Kidney (tissue), 14 donors: ENCODE data around the gene GDAP2. TPM values are rescaled to one million over a fixed set of nuclear protein-coding genes. Genes with fewer than 3 reads are reported as not detected.

ENCODE experiments used
- DNase-seq, 5 donors: peaks; one replicate each; pipeline ENCODE4 v3.0.0-alpha.2; 2013 to 2020
- FAIRE-seq: peaks from 2 replicates; lab custom pipeline; 2012; peaks lifted over from hg19 to GRCh38; lab: Jason Lieb, UNC
- H3K27ac ChIP-seq, 2 donors: one replicate each; pipeline ENCODE4 v1.7.0; 2013; ENCODE audit warnings: low read depth in 2 of 2, low read length in 2 of 2, inconsistent platforms in 1 of 2
- H3K27me3 ChIP-seq: one replicate; pipeline ENCODE4 v1.7.1; 2013; ENCODE audit warnings: low read length, inconsistent platforms; ENCODE audit not compliant: control insufficient read depth, insufficient read depth
- H3K36me3 ChIP-seq, 3 donors: one replicate each; pipeline versions ENCODE4 v1.7.0 to v1.7.1; 2013; ENCODE audit warnings: low read length in 3 of 3, control low read depth in 1 of 3, inconsistent platforms in 1 of 3; ENCODE audit not compliant: insufficient read depth in 3 of 3, control insufficient read depth in 2 of 3
- H3K4me1 ChIP-seq, 3 donors: one replicate each; pipeline versions ENCODE4 v1.7.0 to v1.7.1; 2013; ENCODE audit warnings: low read length in 3 of 3, inconsistent platforms in 1 of 3, low read depth in 1 of 3; ENCODE audit not compliant: control insufficient read depth in 2 of 3, insufficient read depth in 2 of 3
- H3K4me3 ChIP-seq, 3 donors: one replicate each; pipeline versions ENCODE4 v1.7.0 to v1.8.1; 2013; ENCODE audit warnings: low read length in 3 of 3, control low read depth in 1 of 3, inconsistent platforms in 1 of 3
- H3K9ac ChIP-seq, 3 donors: one replicate each; pipeline versions ENCODE4 v1.7.0 to v1.7.1; 2013; ENCODE audit warnings: low read length in 3 of 3, control low read depth in 1 of 3, inconsistent platforms in 1 of 3
- H3K9me3 ChIP-seq, 3 donors: one replicate each; pipeline versions ENCODE4 v1.7.0 to v1.7.1; 2013; ENCODE audit warnings: low read length in 3 of 3, control low read depth in 1 of 3, inconsistent platforms in 1 of 3; ENCODE audit not compliant: control insufficient read depth in 2 of 3, insufficient read depth in 1 of 3
- CTCF ChIP-seq: IDR thresholded peaks from 3 replicates; pipeline ENCODE4 v1.5.1; 2012; ENCODE audit warnings: mild to moderate bottlenecking, moderate library complexity, borderline replicate concordance; ENCODE audit not compliant: insufficient read depth; ENCODE audit errors: extremely low read depth
- intact Hi-C: fragments of 100-400 bp; cut with DNase I; formaldehyde crosslinking; loops from one replicate; pipeline ENCODE4 v1.11.1; 2022
- polyA plus RNA-seq: library from polyadenylated mRNA; stranded (reverse); fragments of 350-450 nt; fragmentation: Illumina TruSeq; extraction: RNeasy Lipid Tissue Mini Kit (QIAGEN cat#74804); gene quantifications from one replicate; pipeline ENCODE4 v1.2.3, GENCODE V29; 2014; ENCODE audit warnings: low read depth, low replicate concordance; ENCODE audit not compliant: insufficient read depth
- total RNA-seq: library from RNA; stranded (reverse); fragmentation: NEBNext Ultra II Directional; extraction: Animal tissue kit (Norgen Biotek cat#: 25700); gene quantifications from one replicate; pipeline ENCODE4 v1.2.1, GENCODE V29; 2021
- donor health status: control.
- donor health status: control.
- donor health status: control.
- donor health status: control.
- donor health status: control.
- donor health status: DM: yes; HTN: yes; CAD: no.
- donor health status: Normal renal cell carcinoma (clear cell type).

Gene GDAP2
- total and polyA plus RNA-seq, 2 donors from 2014 or later = 11.3 to 31.8 TPM

- Histone ChIP-seq H3K9ac (no peak overlapping the region), H3K9me3 (no peaks in the 10 kb centered on the region), H3K4me3 (no peak overlapping the region), H3K4me1 (no peaks in the 10 kb centered on the region), H3K27me3 (no peaks in the 10 kb centered on the region), H3K36me3 (no peaks in the 10 kb centered on the region), H3K27ac (no peak overlapping the region)
- FAIRE-seq (no peak), DNase-seq (no peak)
- TF ChIP-seq CTCF = no peak
- intact Hi-C loops = no loop called here
Observed at GRCh38 chr1:117838911-117839310, 90.5 kb downstream of the GDAP2 start.

GRCh38 chr1:117836069-117836468 lies 93.4 kb downstream of the GDAP2 start:
- no peaks in the 10 kb centered on the region for H3K27me3 ChIP-seq
- no peaks in the 10 kb centered on the region for H3K36me3 ChIP-seq
- no peaks in the 10 kb centered on the region for H3K4me1 ChIP-seq
- H3K9me3 ChIP-seq = no peaks in the 10 kb centered on the region
- FAIRE-seq (no peak), DNase-seq (no peak)
- TF ChIP-seq CTCF = no peak
- no peak overlapping the region for H3K27ac ChIP-seq
- H3K9ac ChIP-seq = no peak overlapping the region
- no peak overlapping the region for H3K4me3 ChIP-seq
- intact Hi-C loops = no loop called here

GRCh38 chr1:117834416-117834815 lies 95.0 kb downstream of the GDAP2 start:
- Histone ChIP-seq H3K9ac (no peak overlapping the region), H3K27me3 (no peaks in the 10 kb centered on the region), H3K9me3 (no peaks in the 10 kb centered on the region), H3K36me3 (no peaks in the 10 kb centered on the region), H3K4me3 (no peak overlapping the region), H3K4me1 (no peaks in the 10 kb centered on the region), H3K27ac (no peak overlapping the region)
- no peak for DNase-seq
- intact Hi-C loops = no loop called here
- FAIRE-seq = no peak
- no peak for TF ChIP-seq CTCF

GRCh38 chr1:117832453-117832852 lies 97.0 kb downstream of the GDAP2 start:
- H3K9ac ChIP-seq = no peak overlapping the region
- DNase-seq = no peak
- no peak for FAIRE-seq
- H3K4me1 ChIP-seq = no peaks in the 10 kb centered on the region
- no peak overlapping the region for H3K4me3 ChIP-seq
- no peak overlapping the region for H3K27ac ChIP-seq
- intact Hi-C loops = no loop called here
- TF ChIP-seq CTCF = no peak
- H3K9me3 ChIP-seq = no peaks in the 10 kb centered on the region
- no peaks in the 10 kb centered on the region for H3K36me3 ChIP-seq
- H3K27me3 ChIP-seq = no peaks in the 10 kb centered on the region
